K562 treated with DMSO at 1 percent for 12 hours (cell line): Measurements from ENCODE around the gene KIR3DL1. TPM values are rescaled to one million over a fixed set of nuclear protein-coding genes. Genes with fewer than 3 reads are reported as not detected.

Experiments used
- total RNA-seq: library from RNA; unstranded; fragments of 300-600 nt; gene quantifications from 2 replicates; pipeline ENCODE4 v1.2.3, GENCODE V29; 2022; ENCODE audit not compliant: insufficient read depth

The KIR3DL1 gene
- not detected in 2 replicates for total RNA-seq

GRCh38 chr19:54816251-54816650, at the start of gene KIR3DL1:
Gene KIR3DL1 (plus strand): TSS chr19:54816468.

GRCh38 chr19:54769646-54770045, 46.6 kb upstream of the KIR3DL1 start, which contains the start of gene KIR2DL1:
Gene KIR2DL1 (plus strand): TSS chr19:54769793. CDS start chr19:54769851, 58 bp downstream.

GRCh38 chr19:54803410-54803809, 12.9 kb upstream of the KIR3DL1 start, which contains the start of gene KIR2DL4:
Gene KIR2DL4 (plus strand): TSS chr19:54803610. CDS start chr19:54803652, 42 bp downstream.

GRCh38 chr19:54832496-54832895, 16.2 kb downstream of the KIR3DL1 start, which contains the start of gene KIR2DS4:
Gene KIR2DS4 (plus strand): TSS chr19:54832676.

GRCh38 chr19:54850061-54850640, 33.9 kb downstream of the KIR3DL1 start, which contains the start of gene KIR3DL2:
Gene KIR3DL2 (plus strand): TSS chr19:54850443. CDS start chr19:54850476, 33 bp downstream.

GRCh38 chr19:54873990-54874389, 57.7 kb downstream of the KIR3DL1 start, which contains the start of gene FCAR:
Gene FCAR (plus strand): TSS chr19:54874235. CDS start chr19:54874290, 55 bp downstream.

Other genes with a start within 250 kb of the KIR3DL1 start
- 7.6 and 9.8 TPM in 2 replicates for gene LILRA2, start 242.7 kb upstream of the KIR3DL1 start, total RNA-seq
- gene LILRA1, start 222.8 kb upstream of the KIR3DL1 start, total RNA-seq = not detected in 2 replicates
- gene LILRB1, start 186.0 kb upstream of the KIR3DL1 start, total RNA-seq = not detected in 2 replicates
- not detected in 2 replicates for gene LILRB4, start 153.5 kb upstream of the KIR3DL1 start, total RNA-seq
- gene KIR3DL3, start 92.0 kb upstream of the KIR3DL1 start, total RNA-seq = not detected in 2 replicates
- gene KIR2DL3, start 78.0 kb upstream of the KIR3DL1 start, total RNA-seq = not detected in 2 replicates
- gene KIR2DL1, start 46.7 kb upstream of the KIR3DL1 start, total RNA-seq = not detected in 2 replicates
- gene KIR2DL4, start 12.9 kb upstream of the KIR3DL1 start, total RNA-seq = not detected in 2 replicates
- not detected in 2 replicates for gene KIR2DS4, start 16.2 kb downstream of the KIR3DL1 start, total RNA-seq
- gene KIR3DL2, start 34.0 kb downstream of the KIR3DL1 start, total RNA-seq = not detected in 2 replicates
- gene FCAR, start 57.8 kb downstream of the KIR3DL1 start, total RNA-seq = not detected in 2 replicates
- not detected in 2 replicates for gene NCR1, start 89.7 kb downstream of the KIR3DL1 start, total RNA-seq
- 0.19 TPM in 1 of 2 replicates, not detected in the other for gene NLRP7, start 131.1 kb downstream of the KIR3DL1 start, total RNA-seq
- 21.9 and 41.0 TPM in 2 replicates for gene NLRP2, start 149.9 kb downstream of the KIR3DL1 start, total RNA-seq
- gene GP6, start 221.8 kb downstream of the KIR3DL1 start, total RNA-seq = 0.97 and 1.4 TPM in 2 replicates
- gene RDH13, start 246.7 kb downstream of the KIR3DL1 start, total RNA-seq = 20.5 and 29.5 TPM in 2 replicates